K562 (cell line): ENCODE data around the gene CIAO3. TPM values are rescaled to one million over a fixed set of nuclear protein-coding genes. Genes with fewer than 3 reads are reported as not detected.

ENCODE experiments used
- BACH1 ChIP-seq: fragments of 200-800 bp; sonication (Bioruptor generic); IDR thresholded peaks from 2 replicates; pipeline ENCODE4 v1.6.1; 2016; ENCODE audit warnings: missing genetic modification characterization, missing compliant biosample characterization
- IFI16 ChIP-seq: fragments of 250-450 bp; sonication (Bioruptor Pico); IDR thresholded peaks from 2 replicates; pipeline ENCODE4 v2.1.2; 2022; ENCODE audit warnings: mild to moderate bottlenecking, inconsistent platforms
- KDM1A ChIP-seq, 2 experiments: fragments of 450-650 bp; IDR thresholded peaks; 2 replicates each; pipeline ENCODE4 v1.6.1; 2016; ENCODE audit warnings: mild to moderate bottlenecking in 2 of 2
- KLF10 ChIP-seq: fragments of 250-450 bp; sonication (Bioruptor Pico); IDR thresholded peaks from 2 replicates; pipeline ENCODE4 v1.6.1; 2021; ENCODE audit warnings: matching md5 sums
- RBBP5 ChIP-seq: fragments of 200-600 bp; sonication (generic); IDR thresholded peaks from 2 replicates; pipeline ENCODE4 v1.6.1; 2012; ENCODE audit warnings: borderline replicate concordance, mild to moderate bottlenecking, low read length, control low read depth, inconsistent platforms; ENCODE audit not compliant: insufficient read depth, poor library complexity, severe bottlenecking
- SP1 ChIP-seq: sonication (generic); formaldehyde crosslinking; IDR thresholded peaks from 2 replicates; pipeline ENCODE4 v1.8.1; 2022; ENCODE audit warnings: mild to moderate bottlenecking, missing genetic modification reagents
- TOE1 ChIP-seq, 2 experiments: fragments of 450-650 bp in 1 of 2; sonication (generic) in 1 of 2; formaldehyde crosslinking in 1 of 2; IDR thresholded peaks; 2 replicates each; pipeline versions ENCODE4 v1.7.1 to v1.8.0; 2016 to 2022; ENCODE audit warnings: borderline replicate concordance in 2 of 2, mild to moderate bottlenecking in 2 of 2, antibody characterized with exemption in 1 of 2, inconsistent platforms in 1 of 2, low read depth in 1 of 2, missing genetic modification reagents in 1 of 2, moderate library complexity in 1 of 2
- ZNF12 ChIP-seq: sonication (generic); formaldehyde crosslinking; IDR thresholded peaks from 2 replicates; pipeline ENCODE4 v1.4.0; 2020; ENCODE audit warnings: mild to moderate bottlenecking, missing genetic modification reagents
- ZNF316 ChIP-seq: fragments of 450-650 bp; IDR thresholded peaks from 2 replicates; pipeline ENCODE4 v1.6.1; 2016
- ZZZ3 ChIP-seq: fragments of 450-650 bp; IDR thresholded peaks from 2 replicates; pipeline ENCODE4 v1.6.1; 2016; ENCODE audit warnings: antibody characterized with exemption, mild to moderate bottlenecking, moderate library complexity
- polyA plus RNA-seq, 8 experiments: library from polyadenylated mRNA; depleted of rRNA in 4 of 8; stranded (reverse) in 5 of 8; unstranded in 3 of 8; fragments of >200 nt; fragmentation: Nextera tagmentation in 2 of 8; fragmentation: Illumina TruSeq in 1 of 8; extraction: Ambion mirVana in 2 of 8; extraction: Trizol in 1 of 8; gene quantifications; 2 replicates each; pipeline versions ENCODE4 v1.2.1 to v1.2.3, GENCODE V29; 2011 to 2014; ENCODE audit warnings: inconsistent platforms in 1 of 8, missing spikeins in 1 of 8
- total RNA-seq, 7 experiments: library from RNA; depleted of rRNA in 6 of 7; stranded (reverse); fragments of >200 nt in 6 of 7; fragmentation: Illumina TruSeq in 2 of 7; extraction: Trizol in 2 of 7; gene quantifications; 2 replicates each; pipeline versions ENCODE4 v1.2.1 to v1.2.3, GENCODE V29; 2011 to 2021; ENCODE audit warnings: low replicate concordance in 1 of 7
- TF ChIP-seq, protein P1 (sequence below): fragments of 200-600 bp; sonication (generic); IDR thresholded peaks from one replicate; pipeline ENCODE4 v1.6.1; 2012; ENCODE audit warnings: mild to moderate bottlenecking, low read depth, low read length, inconsistent platforms
- TF ChIP-seq, protein P2 (sequence below): fragments of 450-650 bp; IDR thresholded peaks from one replicate; pipeline ENCODE4 v1.6.1; 2018; ENCODE audit warnings: mild to moderate bottlenecking, moderate library complexity; ENCODE audit not compliant: partially characterized antibody
- TF ChIP-seq, protein P3 (sequence below): sonication (generic); formaldehyde crosslinking; IDR thresholded peaks from 2 replicates; pipeline ENCODE4 v1.8.1; 2023; ENCODE audit warnings: mild to moderate bottlenecking, missing genetic modification reagents, moderate library complexity

CIAO3 gene
- total and polyA plus RNA-seq, 9 of the 15 experiments (the other 6 are each of a cell fraction or from before 2014, with no cell fraction given): 2.2 to 35.6 (median 18.7) TPM

DNA sequence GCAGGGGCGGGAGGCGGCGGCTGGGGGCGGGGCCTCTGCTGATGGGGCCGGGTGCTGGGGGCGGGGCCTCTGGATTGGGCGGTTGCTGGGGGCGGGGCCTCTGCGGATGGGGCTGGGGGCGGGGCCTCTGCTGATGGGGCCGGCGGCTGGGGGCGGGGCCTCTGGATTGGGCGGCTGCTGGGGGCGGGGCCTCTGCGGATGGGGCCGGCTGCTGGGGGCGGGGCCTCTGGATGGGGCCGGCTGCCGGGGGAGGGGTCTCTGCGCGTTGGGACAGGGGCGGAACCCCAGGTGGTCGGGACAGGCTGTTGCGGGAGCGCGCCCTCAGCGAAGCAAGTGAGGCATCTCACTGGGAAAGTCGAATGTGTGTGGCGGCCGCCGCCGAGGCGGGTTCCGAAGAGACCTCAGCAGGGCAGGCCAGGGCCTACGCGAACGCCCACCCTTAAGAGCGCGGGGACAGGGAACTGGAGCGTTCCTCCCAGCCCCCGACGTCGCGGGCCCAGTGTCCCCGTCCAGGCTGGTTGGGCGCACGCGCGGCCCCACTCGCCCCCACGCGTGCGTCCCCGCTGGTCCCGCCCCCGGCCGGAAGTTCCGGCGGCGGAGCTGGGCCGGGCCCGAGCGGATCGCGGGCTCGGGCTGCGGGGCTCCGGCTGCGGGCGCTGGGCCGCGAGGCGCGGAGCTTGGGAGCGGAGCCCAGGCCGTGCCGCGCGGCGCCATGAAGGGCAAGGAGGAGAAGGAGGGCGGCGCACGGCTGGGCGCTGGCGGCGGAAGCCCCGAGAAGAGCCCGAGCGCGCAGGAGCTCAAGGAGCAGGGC is 60.8 kb downstream of the CIAO3 start, which contains the start of gene STUB1 (continued):
- TF ChIP-seq, protein P1, sequence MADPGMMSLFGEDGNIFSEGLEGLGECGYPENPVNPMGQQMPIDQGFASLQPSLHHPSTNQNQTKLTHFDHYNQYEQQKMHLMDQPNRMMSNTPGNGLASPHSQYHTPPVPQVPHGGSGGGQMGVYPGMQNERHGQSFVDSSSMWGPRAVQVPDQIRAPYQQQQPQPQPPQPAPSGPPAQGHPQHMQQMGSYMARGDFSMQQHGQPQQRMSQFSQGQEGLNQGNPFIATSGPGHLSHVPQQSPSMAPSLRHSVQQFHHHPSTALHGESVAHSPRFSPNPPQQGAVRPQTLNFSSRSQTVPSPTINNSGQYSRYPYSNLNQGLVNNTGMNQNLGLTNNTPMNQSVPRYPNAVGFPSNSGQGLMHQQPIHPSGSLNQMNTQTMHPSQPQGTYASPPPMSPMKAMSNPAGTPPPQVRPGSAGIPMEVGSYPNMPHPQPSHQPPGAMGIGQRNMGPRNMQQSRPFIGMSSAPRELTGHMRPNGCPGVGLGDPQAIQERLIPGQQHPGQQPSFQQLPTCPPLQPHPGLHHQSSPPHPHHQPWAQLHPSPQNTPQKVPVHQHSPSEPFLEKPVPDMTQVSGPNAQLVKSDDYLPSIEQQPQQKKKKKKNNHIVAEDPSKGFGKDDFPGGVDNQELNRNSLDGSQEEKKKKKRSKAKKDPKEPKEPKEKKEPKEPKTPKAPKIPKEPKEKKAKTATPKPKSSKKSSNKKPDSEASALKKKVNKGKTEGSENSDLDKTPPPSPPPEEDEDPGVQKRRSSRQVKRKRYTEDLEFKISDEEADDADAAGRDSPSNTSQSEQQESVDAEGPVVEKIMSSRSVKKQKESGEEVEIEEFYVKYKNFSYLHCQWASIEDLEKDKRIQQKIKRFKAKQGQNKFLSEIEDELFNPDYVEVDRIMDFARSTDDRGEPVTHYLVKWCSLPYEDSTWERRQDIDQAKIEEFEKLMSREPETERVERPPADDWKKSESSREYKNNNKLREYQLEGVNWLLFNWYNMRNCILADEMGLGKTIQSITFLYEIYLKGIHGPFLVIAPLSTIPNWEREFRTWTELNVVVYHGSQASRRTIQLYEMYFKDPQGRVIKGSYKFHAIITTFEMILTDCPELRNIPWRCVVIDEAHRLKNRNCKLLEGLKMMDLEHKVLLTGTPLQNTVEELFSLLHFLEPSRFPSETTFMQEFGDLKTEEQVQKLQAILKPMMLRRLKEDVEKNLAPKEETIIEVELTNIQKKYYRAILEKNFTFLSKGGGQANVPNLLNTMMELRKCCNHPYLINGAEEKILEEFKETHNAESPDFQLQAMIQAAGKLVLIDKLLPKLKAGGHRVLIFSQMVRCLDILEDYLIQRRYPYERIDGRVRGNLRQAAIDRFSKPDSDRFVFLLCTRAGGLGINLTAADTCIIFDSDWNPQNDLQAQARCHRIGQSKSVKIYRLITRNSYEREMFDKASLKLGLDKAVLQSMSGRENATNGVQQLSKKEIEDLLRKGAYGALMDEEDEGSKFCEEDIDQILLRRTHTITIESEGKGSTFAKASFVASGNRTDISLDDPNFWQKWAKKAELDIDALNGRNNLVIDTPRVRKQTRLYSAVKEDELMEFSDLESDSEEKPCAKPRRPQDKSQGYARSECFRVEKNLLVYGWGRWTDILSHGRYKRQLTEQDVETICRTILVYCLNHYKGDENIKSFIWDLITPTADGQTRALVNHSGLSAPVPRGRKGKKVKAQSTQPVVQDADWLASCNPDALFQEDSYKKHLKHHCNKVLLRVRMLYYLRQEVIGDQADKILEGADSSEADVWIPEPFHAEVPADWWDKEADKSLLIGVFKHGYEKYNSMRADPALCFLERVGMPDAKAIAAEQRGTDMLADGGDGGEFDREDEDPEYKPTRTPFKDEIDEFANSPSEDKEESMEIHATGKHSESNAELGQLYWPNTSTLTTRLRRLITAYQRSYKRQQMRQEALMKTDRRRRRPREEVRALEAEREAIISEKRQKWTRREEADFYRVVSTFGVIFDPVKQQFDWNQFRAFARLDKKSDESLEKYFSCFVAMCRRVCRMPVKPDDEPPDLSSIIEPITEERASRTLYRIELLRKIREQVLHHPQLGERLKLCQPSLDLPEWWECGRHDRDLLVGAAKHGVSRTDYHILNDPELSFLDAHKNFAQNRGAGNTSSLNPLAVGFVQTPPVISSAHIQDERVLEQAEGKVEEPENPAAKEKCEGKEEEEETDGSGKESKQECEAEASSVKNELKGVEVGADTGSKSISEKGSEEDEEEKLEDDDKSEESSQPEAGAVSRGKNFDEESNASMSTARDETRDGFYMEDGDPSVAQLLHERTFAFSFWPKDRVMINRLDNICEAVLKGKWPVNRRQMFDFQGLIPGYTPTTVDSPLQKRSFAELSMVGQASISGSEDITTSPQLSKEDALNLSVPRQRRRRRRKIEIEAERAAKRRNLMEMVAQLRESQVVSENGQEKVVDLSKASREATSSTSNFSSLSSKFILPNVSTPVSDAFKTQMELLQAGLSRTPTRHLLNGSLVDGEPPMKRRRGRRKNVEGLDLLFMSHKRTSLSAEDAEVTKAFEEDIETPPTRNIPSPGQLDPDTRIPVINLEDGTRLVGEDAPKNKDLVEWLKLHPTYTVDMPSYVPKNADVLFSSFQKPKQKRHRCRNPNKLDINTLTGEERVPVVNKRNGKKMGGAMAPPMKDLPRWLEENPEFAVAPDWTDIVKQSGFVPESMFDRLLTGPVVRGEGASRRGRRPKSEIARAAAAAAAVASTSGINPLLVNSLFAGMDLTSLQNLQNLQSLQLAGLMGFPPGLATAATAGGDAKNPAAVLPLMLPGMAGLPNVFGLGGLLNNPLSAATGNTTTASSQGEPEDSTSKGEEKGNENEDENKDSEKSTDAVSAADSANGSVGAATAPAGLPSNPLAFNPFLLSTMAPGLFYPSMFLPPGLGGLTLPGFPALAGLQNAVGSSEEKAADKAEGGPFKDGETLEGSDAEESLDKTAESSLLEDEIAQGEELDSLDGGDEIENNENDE: no peak
- no peak for TF ChIP-seq KLF10
- TF ChIP-seq BACH1: no peak
- no peak for TF ChIP-seq IFI16 (CRISPR knock-in tag)
- TF ChIP-seq ZNF316: no peak
- TF ChIP-seq, protein P2, sequence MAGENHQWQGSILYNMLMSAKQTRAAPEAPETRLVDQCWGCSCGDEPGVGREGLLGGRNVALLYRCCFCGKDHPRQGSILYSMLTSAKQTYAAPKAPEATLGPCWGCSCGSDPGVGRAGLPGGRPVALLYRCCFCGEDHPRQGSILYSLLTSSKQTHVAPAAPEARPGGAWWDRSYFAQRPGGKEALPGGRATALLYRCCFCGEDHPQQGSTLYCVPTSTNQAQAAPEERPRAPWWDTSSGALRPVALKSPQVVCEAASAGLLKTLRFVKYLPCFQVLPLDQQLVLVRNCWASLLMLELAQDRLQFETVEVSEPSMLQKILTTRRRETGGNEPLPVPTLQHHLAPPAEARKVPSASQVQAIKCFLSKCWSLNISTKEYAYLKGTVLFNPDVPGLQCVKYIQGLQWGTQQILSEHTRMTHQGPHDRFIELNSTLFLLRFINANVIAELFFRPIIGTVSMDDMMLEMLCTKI: no peak
- peak; percentile 71 for TF ChIP-seq RBBP5
- TF ChIP-seq ZNF12 (CRISPR knock-in tag): no peak
- no peak for TF ChIP-seq KDM1A (IDR thresholded peaks at IDR 0.05)
- no peak for TF ChIP-seq SP1 (CRISPR knock-in tag)
- TF ChIP-seq ZZZ3: no peak
- TF ChIP-seq, protein P3, sequence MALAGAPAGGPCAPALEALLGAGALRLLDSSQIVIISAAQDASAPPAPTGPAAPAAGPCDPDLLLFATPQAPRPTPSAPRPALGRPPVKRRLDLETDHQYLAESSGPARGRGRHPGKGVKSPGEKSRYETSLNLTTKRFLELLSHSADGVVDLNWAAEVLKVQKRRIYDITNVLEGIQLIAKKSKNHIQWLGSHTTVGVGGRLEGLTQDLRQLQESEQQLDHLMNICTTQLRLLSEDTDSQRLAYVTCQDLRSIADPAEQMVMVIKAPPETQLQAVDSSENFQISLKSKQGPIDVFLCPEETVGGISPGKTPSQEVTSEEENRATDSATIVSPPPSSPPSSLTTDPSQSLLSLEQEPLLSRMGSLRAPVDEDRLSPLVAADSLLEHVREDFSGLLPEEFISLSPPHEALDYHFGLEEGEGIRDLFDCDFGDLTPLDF (CRISPR knock-in tag): no peak
- TF ChIP-seq TOE1 (IDR thresholded peaks at IDR 0.05; ENCODE audit: borderline replicate concordance): peak; percentile 56; the same call in 1 of the 2 replicates
- TF ChIP-seq TOE1 (CRISPR knock-in tag; IDR thresholded peaks at IDR 0.05; ENCODE audit: borderline replicate concordance, low read depth): no peak
